CD4-positive, alpha-beta T cell treated with Interleukin-21 for 1 hour (primary cell): ENCODE results near the gene YJEFN3.

Experiments used
- DNase-seq: peaks from one replicate; pipeline ENCODE4 v3.0.0-alpha.2; 2020

Gene YJEFN3

DNA sequence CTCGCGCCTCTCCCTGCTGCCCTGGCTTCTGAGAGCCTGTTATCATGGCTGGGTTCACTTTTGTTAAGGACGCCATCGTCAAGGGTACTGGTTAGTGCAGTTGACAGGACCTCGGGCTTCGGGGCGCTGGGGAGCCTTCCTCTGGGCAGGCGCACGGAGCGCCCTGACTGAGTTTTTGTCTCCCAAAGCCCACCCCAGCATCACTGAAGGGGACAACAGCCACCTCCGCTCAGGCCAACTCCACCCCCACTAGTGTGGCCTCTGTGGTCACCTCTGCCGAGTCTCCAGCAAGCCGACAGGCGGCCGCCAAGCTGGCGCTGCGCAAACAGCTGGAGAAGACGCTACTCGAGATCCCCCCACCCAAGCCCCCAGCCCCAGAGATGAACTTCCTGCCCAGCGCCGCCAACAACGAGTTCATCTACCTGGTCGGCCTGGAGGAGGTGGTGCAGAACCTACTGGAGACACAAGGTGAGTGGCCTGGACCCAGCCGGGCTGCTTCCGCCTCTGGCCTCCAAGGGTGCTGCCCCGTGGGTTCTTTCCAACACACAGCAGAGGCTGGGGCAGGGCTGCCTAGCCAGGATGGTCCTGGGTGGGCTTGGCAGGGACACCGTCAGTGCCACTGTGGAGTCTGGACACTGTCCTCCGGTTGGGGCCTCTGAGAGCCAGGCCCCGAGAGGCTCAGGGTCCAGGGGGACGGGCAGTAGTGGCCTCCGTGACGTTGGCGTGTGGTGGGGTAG is 30.3 kb upstream of the YJEFN3 start:
- no peak for DNase-seq

DNA sequence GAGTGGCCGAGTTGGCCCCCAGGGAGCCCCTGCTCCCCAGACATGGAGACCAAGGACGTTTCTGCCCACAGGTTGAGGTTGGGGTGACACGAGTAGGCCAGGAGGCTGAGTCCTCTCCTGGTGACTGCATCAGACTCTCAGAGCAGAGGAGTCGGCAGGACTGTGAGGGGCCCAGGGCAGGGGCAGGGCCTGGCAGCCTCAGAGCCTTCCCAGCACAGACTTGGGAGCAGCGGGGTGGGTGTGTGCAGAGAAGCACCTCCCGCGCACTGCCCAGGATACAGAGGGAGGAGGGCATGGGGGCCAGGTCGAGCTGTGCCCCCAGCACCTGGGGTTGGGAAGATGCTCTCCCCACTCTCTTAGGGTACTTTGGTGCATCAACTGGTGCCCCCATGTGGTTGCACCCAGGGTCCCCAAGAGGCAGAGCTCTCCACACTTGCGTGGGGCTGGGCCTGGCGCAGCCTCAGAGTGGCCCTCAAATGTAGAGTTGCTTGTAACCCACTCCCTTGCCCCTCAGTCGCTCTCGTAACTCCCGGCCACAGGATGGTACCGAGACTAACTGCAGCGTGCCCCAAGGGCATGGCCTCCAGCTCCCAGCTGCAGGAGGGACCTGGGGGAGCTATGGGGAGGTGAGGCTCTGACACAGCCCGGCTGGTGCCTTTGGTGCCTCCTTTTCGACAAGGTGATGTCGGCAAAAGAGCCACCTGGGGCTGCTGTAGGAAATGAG is 29.3 kb upstream of the YJEFN3 start:
- DNase-seq = no peak

DNA sequence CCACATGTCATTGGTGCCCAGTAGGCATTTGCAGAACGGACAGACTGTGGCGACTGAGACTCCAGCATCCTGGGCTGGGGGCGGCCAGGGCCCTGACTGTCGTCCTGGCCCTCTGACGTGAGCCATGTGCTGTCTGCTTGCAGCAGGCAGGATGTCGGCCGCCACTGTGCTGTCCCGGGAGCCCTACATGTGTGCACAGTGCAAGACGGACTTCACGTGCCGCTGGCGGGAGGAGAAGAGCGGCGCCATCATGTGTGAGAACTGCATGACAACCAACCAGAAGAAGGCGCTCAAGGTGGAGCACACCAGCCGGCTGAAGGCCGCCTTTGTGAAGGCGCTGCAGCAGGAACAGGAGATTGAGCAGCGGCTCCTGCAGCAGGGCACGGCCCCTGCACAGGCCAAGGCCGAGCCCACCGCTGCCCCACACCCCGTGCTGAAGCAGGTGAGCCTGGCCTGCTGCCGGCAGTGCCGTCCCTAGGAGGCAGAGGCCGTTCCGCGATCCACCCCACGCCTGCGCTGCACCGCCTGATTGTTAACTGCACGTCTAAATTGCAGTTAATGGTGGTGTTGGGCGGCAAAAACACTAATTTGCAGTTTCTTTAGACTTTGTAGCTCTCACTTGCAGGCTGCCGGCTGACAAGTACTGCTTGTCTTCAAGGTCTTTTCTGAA is 27.6 kb upstream of the YJEFN3 start:
- DNase-seq = no peak

DNA sequence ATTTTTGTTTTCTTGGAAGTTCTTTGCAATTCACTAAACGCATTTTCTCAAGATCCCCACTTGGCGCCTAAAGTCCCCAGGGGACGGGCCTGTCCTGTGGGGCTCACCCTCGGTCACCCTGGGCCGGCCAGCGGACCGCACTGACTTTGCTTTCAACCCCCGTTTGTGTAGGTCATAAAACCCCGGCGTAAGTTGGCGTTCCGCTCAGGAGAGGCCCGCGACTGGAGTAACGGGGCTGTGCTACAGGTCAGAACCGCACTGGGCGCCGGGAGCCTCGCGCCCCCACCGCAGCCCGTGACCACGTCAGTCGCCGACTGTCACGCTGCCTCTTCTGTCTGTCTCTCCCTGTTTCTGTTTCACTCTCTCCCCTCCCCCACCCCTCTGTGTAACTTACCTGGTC is 26.9 kb upstream of the YJEFN3 start:
- DNase-seq = no peak

DNA sequence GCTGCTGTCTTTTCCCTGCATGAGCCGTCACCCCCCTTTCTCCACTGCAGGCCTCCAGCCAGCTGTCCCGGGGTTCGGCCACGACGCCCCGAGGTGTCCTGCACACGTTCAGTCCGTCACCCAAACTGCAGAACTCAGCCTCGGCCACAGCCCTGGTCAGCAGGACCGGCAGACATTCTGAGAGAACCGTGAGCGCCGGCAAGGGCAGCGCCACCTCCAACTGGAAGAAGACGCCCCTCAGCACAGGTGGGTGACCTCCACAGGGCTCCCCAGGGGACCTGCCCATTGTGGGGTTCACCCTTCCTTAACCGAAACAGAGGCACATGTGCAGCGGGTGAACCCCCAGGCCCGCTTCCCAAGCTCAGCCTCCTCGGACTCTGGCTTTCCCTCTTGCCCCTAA is 26.4 kb upstream of the YJEFN3 start:
- no peak for DNase-seq

DNA sequence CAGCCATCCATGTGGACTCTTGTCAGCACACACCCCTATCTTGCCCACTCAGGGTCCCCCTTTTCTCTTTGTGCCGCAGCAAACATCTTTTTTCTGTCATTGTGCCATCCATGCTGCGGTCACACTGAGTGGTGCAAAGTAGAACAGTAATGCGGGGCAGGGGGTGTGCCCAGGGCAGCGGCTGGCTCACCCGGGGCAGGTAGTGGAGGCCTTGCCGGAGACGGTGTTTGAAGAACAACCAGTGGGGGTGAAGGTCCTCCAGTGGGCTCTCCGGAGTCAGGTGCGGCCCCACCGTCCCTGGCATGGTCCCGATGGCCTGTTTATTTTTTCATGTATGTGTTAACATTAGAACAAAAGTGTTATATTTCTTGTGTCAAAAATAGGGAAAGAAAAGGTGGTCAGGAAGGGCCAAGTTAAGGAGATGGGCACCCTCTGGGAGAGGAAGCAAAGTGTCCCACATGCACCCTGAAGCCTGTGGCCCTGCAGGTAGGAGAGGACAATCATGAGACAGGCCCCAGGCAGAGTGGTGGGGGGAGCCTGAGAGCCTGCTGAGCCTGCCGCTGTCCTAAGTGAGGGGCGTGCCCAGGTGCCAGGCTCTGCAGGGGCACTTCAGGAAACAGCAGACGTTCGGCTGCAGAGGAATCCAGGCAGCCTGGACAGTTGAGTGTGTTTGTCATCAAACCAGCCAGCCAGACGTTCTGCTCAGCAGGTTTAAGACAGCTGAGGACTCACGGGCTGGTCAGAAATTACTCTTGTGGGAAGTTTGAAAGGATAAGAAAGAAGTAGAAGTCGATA is 25.7 kb upstream of the YJEFN3 start:
- DNase-seq = no peak

DNA sequence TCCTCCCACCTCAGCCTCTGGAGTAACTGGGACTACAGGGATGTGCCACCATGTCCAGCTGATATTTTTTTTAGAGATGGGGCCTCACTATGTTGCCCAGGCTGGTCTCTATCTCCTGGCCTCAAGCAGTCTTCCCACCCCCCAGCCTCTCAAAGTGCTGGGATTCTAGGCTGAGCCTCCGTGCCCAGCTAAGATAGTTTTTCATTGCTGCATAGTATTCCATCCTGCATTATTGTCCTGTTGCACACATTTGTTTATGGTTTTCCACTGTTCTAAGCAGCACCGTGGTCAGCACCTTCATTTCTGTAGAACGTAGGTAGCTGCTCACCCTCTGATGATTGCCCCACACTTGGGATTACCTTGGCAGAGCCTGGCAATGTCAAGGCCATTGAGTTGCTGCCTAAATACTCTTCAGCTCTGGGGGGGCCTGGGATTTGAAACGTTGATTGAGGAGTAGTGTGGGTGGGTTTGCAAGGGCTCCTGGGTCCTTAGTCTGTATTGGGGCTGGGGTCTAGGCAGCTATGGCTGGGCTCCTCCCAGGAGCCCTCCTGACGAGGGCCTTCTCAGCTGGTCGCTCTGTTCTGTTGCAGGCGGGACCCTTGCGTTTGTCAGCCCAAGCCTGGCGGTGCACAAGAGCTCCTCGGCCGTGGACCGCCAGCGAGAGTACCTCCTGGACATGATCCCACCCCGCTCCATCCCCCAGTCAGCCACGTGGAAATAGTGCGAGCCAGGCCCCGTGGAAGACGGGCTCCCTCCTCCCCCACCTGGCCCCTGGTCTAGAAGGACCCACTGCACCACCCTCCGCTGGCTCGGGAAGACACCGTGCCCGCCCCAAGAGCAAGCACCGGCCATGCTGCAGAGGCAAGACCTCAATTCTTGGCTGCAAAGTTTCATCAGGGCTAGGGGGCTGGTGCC is 23.7 kb upstream of the YJEFN3 start:
- no peak for DNase-seq

DNA sequence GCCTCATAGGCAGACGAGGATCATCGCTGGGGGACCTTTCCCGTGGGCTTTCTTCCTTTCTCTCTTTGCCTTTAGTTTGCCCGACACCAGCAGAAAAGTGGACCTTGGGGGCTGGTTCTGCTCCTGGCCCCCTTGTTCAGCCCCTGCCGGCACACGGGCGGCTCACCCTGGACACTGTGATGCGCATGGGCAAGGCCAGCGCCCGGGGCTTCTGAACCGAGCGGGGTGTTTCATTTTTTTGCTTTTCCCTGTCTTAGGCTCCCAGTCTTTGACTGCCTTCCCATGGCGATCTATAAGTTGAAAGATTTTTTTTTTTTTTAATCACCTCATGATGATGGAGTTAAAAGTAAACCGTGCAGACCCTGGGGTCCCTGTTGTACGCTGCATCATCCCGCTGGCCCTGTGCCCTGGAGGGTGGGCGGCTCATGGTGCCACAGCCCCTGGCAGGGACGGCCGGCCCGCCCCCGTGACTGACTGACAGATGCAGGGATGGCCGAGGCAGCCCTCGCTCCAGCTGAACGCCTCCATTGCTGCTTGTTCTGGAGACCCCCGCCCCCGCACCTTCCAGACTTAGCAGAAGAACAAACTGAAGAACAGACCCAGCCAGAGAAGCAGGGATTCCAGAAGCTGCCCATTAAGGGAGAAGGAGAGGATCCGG is 22.9 kb upstream of the YJEFN3 start:
- DNase-seq = no peak

DNA sequence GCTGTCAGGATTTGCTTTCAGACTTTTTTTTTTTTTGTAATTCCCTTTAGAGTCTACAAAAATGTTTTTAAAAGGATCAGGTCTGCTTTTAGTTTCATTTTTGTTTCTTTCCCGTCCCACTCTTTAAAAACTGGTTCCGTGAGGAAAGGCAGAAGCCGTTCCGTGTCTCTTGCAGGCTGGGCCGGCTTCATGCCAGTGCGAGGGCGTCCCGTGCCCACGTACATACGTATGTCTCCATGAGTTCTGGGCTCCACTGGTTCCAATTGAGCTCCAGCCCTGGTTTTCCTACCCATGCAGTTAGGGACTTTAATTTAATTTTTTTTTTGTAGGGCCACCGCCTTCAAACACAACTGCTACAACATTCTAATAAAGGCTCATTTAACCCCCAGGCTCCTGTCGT is 22.1 kb upstream of the YJEFN3 start:
- no peak for DNase-seq

DNA sequence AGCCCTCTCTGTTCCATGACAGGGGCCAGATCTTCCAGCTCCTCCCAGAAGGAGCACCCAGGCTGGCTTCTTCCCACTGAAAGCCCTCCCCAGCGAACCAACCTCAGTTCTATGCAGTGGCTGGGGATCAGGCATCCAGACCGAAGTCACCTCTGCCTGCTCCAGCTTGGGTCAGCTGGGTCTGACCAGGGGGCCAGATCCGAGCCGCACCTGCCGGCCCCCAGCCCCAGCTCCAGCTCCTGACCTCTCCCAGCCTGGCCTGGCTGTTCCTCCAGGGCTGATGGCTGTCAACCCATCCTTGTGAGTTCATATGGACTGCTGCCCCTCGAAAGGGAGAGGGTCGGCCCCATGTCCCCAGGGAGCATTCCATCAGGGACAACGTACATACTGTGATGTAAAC is 21.4 kb upstream of the YJEFN3 start:
- DNase-seq = no peak

DNA sequence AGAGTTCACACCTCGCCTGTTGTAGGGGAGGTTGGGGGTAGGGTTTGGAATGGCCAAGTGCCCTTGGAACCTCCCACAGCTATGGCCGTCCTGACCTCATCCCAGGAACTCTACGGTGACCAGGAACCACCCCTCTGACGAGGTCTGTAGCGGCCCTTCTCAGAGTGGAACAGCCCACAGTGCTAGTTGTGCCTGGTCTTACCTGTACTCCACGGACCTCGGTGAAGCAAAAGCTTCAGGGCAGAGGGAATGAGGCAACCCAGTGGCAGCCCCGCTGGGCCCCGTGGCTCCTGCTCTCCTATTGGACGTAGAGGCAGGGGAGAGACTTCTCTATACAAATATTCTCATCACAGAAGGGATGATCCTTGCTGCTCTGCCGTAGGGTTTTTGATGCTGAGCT is 20.5 kb upstream of the YJEFN3 start:
- no peak for DNase-seq

DNA sequence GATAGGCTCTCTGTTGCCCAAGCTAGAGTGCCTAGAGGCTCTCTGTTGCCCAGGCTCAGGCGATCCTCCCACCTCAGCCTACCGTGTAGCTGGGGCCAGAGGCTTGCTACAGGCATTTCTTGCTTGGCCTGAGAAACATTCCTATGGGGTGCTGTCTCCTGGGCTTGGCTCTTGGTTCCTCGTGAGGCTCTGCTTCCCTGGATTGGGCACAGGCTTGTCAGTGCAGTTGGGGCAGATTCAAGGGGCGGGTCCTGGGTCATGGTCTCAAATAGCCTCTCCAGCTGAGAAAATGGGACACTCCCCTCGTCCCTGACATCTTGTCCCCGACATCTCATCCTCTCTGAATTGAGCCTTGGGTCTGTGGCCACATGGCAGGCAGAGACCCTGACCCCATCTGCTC is 18.3 kb upstream of the YJEFN3 start:
- DNase-seq = no peak

DNA sequence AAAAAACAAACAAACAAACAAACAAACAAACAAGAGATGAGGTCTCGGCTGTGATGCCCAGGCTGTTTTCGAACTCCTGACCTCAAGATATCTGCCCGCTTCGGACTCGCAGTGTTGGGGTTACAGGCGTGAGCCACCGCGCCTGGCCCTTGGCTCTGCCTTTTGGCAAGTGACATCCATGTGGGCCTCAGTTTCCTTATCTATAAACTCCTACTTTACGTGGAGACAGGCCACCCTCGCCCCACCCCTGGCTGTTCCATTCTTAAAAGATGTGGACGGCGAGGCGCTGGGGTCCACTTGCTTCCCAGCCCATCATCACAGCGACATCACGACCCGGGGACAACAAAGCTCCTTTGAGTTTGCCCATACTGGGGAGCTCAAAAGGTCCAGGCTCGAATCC is 15.0 kb upstream of the YJEFN3 start:
- DNase-seq = no peak

DNA sequence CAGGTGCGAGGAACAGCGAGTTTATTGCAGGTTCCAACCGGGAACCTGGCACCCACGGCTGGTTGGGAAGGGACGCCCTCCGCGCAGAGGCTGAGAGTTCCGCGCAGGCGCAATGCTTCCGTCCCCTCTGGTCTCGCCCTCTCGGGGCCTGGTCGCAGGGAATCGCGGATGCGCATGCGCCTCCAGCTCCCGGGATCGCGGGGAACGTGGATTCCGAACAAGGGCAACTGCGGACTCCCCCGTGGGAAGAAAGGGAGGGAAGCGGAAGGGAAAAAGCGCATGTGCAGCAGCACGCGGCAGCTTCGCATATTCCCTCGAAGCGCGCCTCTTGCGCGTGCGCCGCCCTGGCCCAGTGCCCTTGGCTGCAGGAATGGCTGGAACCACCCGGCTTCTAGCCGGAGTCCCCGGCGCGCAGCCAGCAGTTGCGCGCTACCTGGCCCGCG is 14.5 kb upstream of the YJEFN3 start:
- DNase-seq = no peak

DNA sequence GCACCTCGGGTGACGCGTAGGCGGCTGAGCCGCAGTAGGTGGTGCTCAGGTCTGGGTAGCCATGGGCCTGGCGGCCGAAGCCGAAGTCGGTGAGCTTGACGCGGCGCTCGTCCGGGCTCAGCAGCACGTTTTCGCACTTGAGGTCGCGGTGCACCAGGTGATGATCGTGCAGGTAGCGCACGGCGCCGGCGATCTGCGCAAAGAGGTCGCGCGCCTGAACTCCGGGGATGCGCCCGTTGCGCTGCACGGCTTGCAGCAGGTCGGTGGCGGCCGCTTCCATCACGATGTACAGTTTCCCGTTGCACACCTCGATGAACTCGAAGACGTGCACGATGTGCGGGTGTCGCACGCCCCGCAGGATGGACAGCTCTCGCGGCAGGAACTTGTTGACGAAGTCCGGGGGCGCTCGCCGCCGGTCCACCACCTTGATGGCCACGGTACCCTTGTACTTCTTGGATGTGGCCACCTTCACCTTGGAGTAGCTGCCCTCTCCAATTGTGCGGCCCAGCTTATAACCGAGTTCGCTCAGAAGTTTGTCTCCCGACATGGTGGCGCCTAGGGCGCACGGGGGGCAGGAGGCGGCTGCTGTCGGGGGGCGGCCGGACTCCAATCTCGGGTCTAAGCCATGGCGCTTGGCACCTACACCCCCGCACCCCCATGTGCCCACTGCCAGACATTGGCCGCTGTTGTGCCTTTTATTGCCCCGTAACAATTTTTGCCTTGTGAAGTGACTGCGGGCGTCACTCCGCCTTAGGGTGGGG is 13.7 kb upstream of the YJEFN3 start, which contains the start of gene TSSK6:
TSSK6 (minus strand) TSS at position 668 of the 761 bp plus-strand sequence; CDS start at position 547, 121 bp downstream.
- no peak for DNase-seq

DNA sequence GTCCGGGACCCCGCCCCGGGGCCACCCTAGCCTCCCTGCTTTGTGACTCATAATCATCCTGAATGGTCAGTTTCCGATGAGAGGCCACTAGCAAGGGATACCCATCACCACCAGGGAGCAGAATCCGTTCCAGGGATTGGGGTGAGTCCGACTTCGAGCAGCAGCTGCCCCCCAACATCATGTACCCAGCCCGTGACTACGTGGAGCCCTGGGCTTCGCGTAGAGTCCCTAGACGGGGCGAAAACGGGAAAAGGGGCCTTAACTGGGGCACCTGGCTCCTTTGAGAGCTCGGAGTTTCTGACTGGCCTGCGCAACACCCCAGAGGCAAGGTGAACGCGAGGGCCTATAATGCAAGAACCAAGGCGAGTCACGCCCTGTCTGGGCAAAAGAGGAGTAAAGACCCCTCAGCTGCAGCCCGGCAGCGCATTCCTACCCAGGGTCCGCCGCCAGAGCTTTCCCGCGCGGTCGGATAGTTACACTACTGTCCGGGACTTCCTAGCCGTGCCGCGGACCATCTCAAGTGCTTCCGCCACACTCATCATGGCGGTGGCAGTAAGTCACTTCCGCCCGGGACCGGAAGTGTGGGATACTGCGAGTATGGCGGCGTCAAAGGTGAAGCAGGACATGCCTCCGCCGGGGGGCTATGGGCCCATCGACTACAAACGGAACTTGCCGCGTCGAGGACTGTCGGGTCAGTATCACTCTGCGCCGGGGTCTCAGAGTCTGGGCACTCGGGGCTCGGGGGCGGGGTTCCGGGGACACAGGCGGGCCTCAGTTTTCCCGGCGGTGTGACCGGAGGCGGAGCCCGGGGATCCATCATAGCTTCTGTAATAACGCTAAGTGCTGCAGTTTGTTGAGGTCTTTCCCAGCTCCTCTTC is 12.8 kb upstream of the YJEFN3 start, which contains the start of gene NDUFA13:
NDUFA13 (plus strand) TSS at position 584 of the 878 bp plus-strand sequence; CDS start at position 598, 14 bp downstream.
- peak; percentile 96 for DNase-seq

DNA sequence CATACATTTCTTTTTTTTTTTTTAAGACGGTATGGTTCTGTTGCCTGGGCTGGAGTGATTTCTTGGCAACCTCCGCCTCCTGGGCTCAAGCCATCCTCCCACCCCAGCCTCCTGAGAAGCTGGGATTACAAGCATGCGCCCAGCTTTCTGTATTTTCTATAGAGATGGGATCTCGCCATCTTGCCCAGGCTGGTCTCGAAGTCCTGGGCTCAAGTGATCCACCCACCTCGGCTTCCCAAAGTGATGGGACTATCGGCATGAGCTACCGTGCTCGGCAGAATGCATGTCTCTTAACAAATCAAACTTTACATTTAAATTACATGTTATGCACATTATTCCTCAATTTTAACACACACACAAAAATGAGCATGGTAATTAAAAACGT is 11.5 kb upstream of the YJEFN3 start:
- no peak for DNase-seq

DNA sequence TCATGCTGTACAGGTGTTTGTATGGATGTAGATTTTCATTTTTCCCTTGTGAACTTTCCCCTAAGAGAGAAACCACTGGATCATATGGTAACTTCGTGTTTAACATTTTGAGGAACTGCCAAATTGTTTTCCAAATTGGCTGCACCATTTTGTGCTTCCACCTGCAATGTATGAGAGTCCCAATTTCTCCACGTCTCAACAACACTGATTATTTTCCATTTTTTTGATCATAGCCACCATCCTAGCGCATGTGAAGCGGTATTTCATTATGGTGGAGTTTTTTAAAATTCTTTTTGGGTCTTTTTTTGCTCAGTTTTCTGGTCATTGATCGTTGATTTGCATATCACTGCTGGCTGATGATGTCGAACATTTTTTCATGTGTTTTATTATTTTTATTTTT is 7.7 kb upstream of the YJEFN3 start:
- DNase-seq = no peak

DNA sequence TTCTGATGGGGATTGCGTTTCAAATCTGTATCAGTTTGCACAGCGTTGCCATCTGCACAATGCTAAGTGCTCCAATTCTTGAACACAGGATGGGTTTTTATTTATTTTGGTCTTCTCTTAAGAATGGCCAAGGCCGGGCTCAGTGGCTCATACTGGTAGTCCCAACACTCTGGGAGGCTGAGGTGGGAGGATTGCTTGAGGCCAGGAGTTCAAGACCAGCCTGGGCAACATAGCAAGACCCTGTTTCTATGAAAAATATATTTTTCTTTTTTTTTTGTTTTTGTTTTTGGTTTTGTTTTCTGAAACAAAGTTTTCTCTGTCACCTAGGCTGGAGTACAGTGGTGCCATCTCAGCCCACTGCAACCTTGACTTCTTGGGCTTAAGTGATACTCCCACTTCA is 5.5 kb upstream of the YJEFN3 start:
- no peak for DNase-seq
